H9 (cell line): Measurements from ENCODE around the gene ANAPC2. TPM values are rescaled to one million over a fixed set of nuclear protein-coding genes. Genes with fewer than 3 reads are reported as not detected.

Experiments
- DNase-seq: peaks from one replicate; pipeline ENCODE4 v3.0.0-alpha.2; 2017
- H2AFZ ChIP-seq: one replicate; pipeline ENCODE4 v1.6.1; 2013; ENCODE audit warnings: mild to moderate bottlenecking, low read length, control low read depth, moderate library complexity
- H2AK5ac ChIP-seq: 2 replicates; pipeline ENCODE4 v1.6.1; 2013; ENCODE audit warnings: low read length, control low read depth, mixed read lengths; ENCODE audit not compliant: insufficient read length
- H2BK120ac ChIP-seq: one replicate; pipeline ENCODE4 v1.6.1; 2013; ENCODE audit warnings: low read depth, mild to moderate bottlenecking, low read length, control low read depth, inconsistent platforms; ENCODE audit not compliant: poor library complexity, severe bottlenecking
- H2BK12ac ChIP-seq: 2 replicates; pipeline ENCODE4 v1.6.1; 2013; ENCODE audit warnings: low read length, control low read depth, mixed read lengths, low read depth; ENCODE audit not compliant: insufficient read length
- H2BK15ac ChIP-seq: 2 replicates; pipeline ENCODE4 v1.6.1; 2013; ENCODE audit warnings: low read depth, low read length, control low read depth
- H2BK20ac ChIP-seq: one replicate; pipeline ENCODE4 v1.6.1; 2013; ENCODE audit warnings: low read depth, mild to moderate bottlenecking, low read length, control low read depth, inconsistent platforms; ENCODE audit not compliant: poor library complexity, severe bottlenecking
- H2BK5ac ChIP-seq: 2 replicates; pipeline ENCODE4 v1.6.1; 2013; ENCODE audit warnings: low read length, control low read depth, mixed read lengths; ENCODE audit not compliant: insufficient read length
- H3K14ac ChIP-seq: 2 replicates; pipeline ENCODE4 v1.6.1; 2013; ENCODE audit warnings: low read length, control low read depth; ENCODE audit not compliant: insufficient read depth
- H3K18ac ChIP-seq: 2 replicates; pipeline ENCODE4 v1.6.1; 2013; ENCODE audit warnings: low read depth, mild to moderate bottlenecking, mixed read lengths, low read length, control low read depth; ENCODE audit not compliant: insufficient read length
- H3K23ac ChIP-seq: 2 replicates; pipeline ENCODE4 v1.6.1; 2013; ENCODE audit warnings: low read length, control low read depth, mixed read lengths, low read depth; ENCODE audit not compliant: insufficient read length
- H3K23me2 ChIP-seq: 2 replicates; pipeline ENCODE4 v1.6.1; 2013; ENCODE audit warnings: low read depth, mild to moderate bottlenecking, mixed read lengths, low read length, control low read depth; ENCODE audit not compliant: insufficient read length, poor library complexity, severe bottlenecking
- H3K27ac ChIP-seq: 2 replicates; pipeline ENCODE4 v1.5.1; 2013; ENCODE audit warnings: low read length, control low read depth, mixed read lengths, low read depth; ENCODE audit not compliant: insufficient read length
- H3K27me3 ChIP-seq: 2 replicates; pipeline ENCODE4 v1.6.1; 2013; ENCODE audit warnings: low read length, control low read depth, inconsistent platforms; ENCODE audit not compliant: insufficient read depth
- H3K4ac ChIP-seq: 2 replicates; pipeline ENCODE4 v1.6.1; 2013; ENCODE audit warnings: low read depth, mild to moderate bottlenecking, control low read depth, inconsistent platforms, low read length, moderate library complexity
- H3K4me1 ChIP-seq: 2 replicates; pipeline ENCODE4 v1.6.1; 2013; ENCODE audit warnings: low read length, control low read depth, inconsistent platforms; ENCODE audit not compliant: insufficient read depth
- H3K4me2 ChIP-seq: 2 replicates; pipeline ENCODE4 v1.6.1; 2013; ENCODE audit warnings: low read length, control low read depth, mixed read lengths; ENCODE audit not compliant: insufficient read length, insufficient read depth
- H3K56ac ChIP-seq: 2 replicates; pipeline ENCODE4 v1.6.1; 2013; ENCODE audit warnings: low read depth, mild to moderate bottlenecking, mixed read lengths, low read length, control low read depth; ENCODE audit not compliant: insufficient read length
- H3K79me1 ChIP-seq: 2 replicates; pipeline ENCODE4 v1.6.1; 2013; ENCODE audit warnings: low read depth, mild to moderate bottlenecking, moderate library complexity, low read length, control low read depth, inconsistent platforms; ENCODE audit not compliant: insufficient read depth, poor library complexity, severe bottlenecking
- H3K79me2 ChIP-seq: 2 replicates; pipeline ENCODE4 v1.6.1; 2013; ENCODE audit warnings: low read length, control low read depth, inconsistent platforms; ENCODE audit not compliant: insufficient read depth
- H3K9ac ChIP-seq: 2 replicates; pipeline ENCODE4 v1.6.1; 2013; ENCODE audit warnings: low read length, control low read depth, mixed read lengths; ENCODE audit not compliant: insufficient read length; ENCODE audit errors: extremely low read depth
- H3K9me3 ChIP-seq: one replicate; pipeline ENCODE4 v1.6.1; 2013; ENCODE audit warnings: low read depth, low read length, inconsistent platforms; ENCODE audit not compliant: control insufficient read depth
- H3T11ph ChIP-seq: one replicate; pipeline ENCODE4 v1.6.1; 2013; ENCODE audit warnings: mild to moderate bottlenecking, low read length, control low read depth, inconsistent platforms
- H4K20me1 ChIP-seq: one replicate; pipeline ENCODE4 v1.6.1; 2013; ENCODE audit not compliant: control insufficient read depth, insufficient read length, insufficient read depth
- H4K5ac ChIP-seq: 2 replicates; pipeline ENCODE4 v1.6.1; 2013; ENCODE audit warnings: low read depth, mild to moderate bottlenecking, mixed read lengths, low read length, control low read depth; ENCODE audit not compliant: insufficient read length
- H4K8ac ChIP-seq: replicated peaks from 2 replicates; pipeline ENCODE4 v1.6.1; 2013; ENCODE audit warnings: low read length, control low read depth, mixed read lengths, low read depth; ENCODE audit not compliant: insufficient read length
- H4K91ac ChIP-seq: 2 replicates; pipeline ENCODE4 v1.6.1; 2013; ENCODE audit warnings: low read depth, mild to moderate bottlenecking, moderate library complexity, mixed read lengths, low read length, control low read depth; ENCODE audit not compliant: insufficient read length
- H3K27ac Mint-ChIP-seq, 3 experiments: 2 replicates in 2 of 3; 3 replicates in 1 of 3; pipeline ENCODE4 v1.8.0; 2020 to 2021; ENCODE audit warnings: mixed read lengths in 3 of 3, mild to moderate bottlenecking in 1 of 3, moderate library complexity in 1 of 3
- H3K27me3 Mint-ChIP-seq: 2 replicates; pipeline ENCODE4 v1.8.0; 2021; ENCODE audit warnings: low read depth, mild to moderate bottlenecking, moderate library complexity, mixed read lengths
- H3K36me3 Mint-ChIP-seq, 3 experiments: 2 replicates in 2 of 3; 3 replicates in 1 of 3; pipeline ENCODE4 v1.8.0; 2020 to 2021; ENCODE audit warnings: low read depth in 3 of 3, mixed read lengths in 3 of 3; ENCODE audit not compliant: insufficient read depth in 1 of 3
- H3K4me1 Mint-ChIP-seq, 2 experiments: 2 replicates each; pipeline ENCODE4 v1.8.0; 2020; ENCODE audit warnings: mixed read lengths in 2 of 2
- H3K4me3 Mint-ChIP-seq, 2 experiments: 2 replicates in 1 of 2; 3 replicates in 1 of 2; pipeline ENCODE4 v1.8.0; 2020 to 2021; ENCODE audit warnings: mild to moderate bottlenecking in 2 of 2, mixed read lengths in 2 of 2, moderate library complexity in 1 of 2
- H3K9me3 Mint-ChIP-seq, 2 experiments: 2 replicates in 1 of 2; 3 replicates in 1 of 2; pipeline ENCODE4 v1.8.0; 2020; ENCODE audit warnings: mild to moderate bottlenecking in 2 of 2, mixed read lengths in 2 of 2, moderate library complexity in 1 of 2
- WGBS: extraction: QIAGEN DNeasy Blood & Tissue Kit; methylation state at CpG from one replicate; pipeline ENCODE4 v1.1.7; 2013; ENCODE audit warnings: missing lambda C conversion rate, low lambda C conversion rate, mixed read lengths; ENCODE audit not compliant: insufficient read length; ENCODE audit errors: extremely low coverage; 5-methylcytosine and 5-hydroxymethylcytosine counted together
- total RNA-seq: library from RNA; stranded (reverse); gene quantifications from 2 replicates; pipeline ENCODE4 v1.2.1, GENCODE V29; 2021
- TF ChIP-seq, protein P1 (sequence below): fragments of 200-600 bp; sonication (generic); conservative IDR thresholded peaks from 3 replicates; pipeline ENCODE4 v1.8.0; 2021; ENCODE audit warnings: antibody characterized with exemption, mild to moderate bottlenecking

ANAPC2 gene
- total RNA-seq, 1 experiment from 2014 or later, result 54.8 TPM

DNA sequence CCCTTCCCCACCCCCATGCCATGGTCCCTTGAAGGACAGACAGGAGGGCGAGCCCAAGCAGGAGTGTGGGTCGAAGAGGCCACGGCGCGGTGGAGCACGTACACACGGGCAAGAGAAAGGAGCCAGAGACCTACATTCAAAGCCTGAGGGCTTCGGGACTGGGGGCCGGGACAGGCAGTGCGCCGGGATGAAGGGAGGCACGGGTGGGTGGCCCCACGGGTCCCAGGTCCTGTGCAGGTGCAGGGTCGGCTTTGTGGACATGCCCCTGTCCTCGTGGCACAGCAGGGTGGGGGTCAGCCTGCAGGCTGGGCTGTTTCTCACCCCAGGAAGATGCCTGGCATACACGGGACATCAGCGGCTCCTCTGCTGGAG, 28.3 kb downstream of the ANAPC2 start:
- Histone ChIP-seq H3K79me1 (no peaks in the 10 kb centered on the region), H3K9me3 (no peaks in the 10 kb centered on the region), H3K9ac (no peak overlapping the region), H3K27me3 (peaks cover 33% of the 10 kb centered on the region; the same call in 1 of the 2 replicates), H3K23ac (no peak overlapping the region), H2BK20ac (no peak overlapping the region), H4K91ac (no peak overlapping the region), H2AFZ (no peak overlapping the region), H3K18ac (no peak overlapping the region), H3K4ac (no peak overlapping the region), H2BK12ac (no peak overlapping the region), H3K79me2 (no peaks in the 10 kb centered on the region), H2BK15ac (no peak overlapping the region), H4K8ac (no peak overlapping the region), H3K23me2 (peaks cover 21% of the 10 kb centered on the region), H4K20me1 (peaks cover 2% of the 10 kb centered on the region), H3K56ac (no peak overlapping the region), H3K4me1 (no peaks in the 10 kb centered on the region), H2BK5ac (no peak overlapping the region), H3K27ac (no peak overlapping the region), H4K5ac (no peak overlapping the region), H3K4me2 (no peak overlapping the region), H3K14ac (no peak overlapping the region), H2BK120ac (no peak overlapping the region), H3T11ph (no peak overlapping the region), H2AK5ac (no peak overlapping the region)
- no CpG with 5 or more reads among the region's 17 CpGs for WGBS
- no peaks in the 10 kb centered on the region for H3K36me3 Mint-ChIP-seq
- peaks cover 0 to 11% of the 10 kb centered on the region in 2 experiments; a peak in 2 of 4 replicates for H3K4me1 Mint-ChIP-seq
- no peak for DNase-seq
- TF ChIP-seq, protein P1, sequence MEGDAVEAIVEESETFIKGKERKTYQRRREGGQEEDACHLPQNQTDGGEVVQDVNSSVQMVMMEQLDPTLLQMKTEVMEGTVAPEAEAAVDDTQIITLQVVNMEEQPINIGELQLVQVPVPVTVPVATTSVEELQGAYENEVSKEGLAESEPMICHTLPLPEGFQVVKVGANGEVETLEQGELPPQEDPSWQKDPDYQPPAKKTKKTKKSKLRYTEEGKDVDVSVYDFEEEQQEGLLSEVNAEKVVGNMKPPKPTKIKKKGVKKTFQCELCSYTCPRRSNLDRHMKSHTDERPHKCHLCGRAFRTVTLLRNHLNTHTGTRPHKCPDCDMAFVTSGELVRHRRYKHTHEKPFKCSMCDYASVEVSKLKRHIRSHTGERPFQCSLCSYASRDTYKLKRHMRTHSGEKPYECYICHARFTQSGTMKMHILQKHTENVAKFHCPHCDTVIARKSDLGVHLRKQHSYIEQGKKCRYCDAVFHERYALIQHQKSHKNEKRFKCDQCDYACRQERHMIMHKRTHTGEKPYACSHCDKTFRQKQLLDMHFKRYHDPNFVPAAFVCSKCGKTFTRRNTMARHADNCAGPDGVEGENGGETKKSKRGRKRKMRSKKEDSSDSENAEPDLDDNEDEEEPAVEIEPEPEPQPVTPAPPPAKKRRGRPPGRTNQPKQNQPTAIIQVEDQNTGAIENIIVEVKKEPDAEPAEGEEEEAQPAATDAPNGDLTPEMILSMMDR, result no peak
- H3K4me3 Mint-ChIP-seq, result no peak overlapping the region
- H3K27ac Mint-ChIP-seq, result no peak overlapping the region
- peaks cover 91% of the 10 kb centered on the region for H3K27me3 Mint-ChIP-seq
- H3K9me3 Mint-ChIP-seq, result no peaks in the 10 kb centered on the region; a peak in 1 of 5 replicates
